GM19452 (cell line): ENCODE measurements around the gene TAAR9.
"Not testable (repeated sequence)": the region's sequence is repeated elsewhere in the genome, so short reads cannot be mapped to it uniquely, and the experiment has no call there.

ENCODE experiments used
- ATAC-seq: cut with Tn5 transposase; IDR thresholded peaks from one replicate; pipeline ENCODE4 v1.9.1; 2021; ENCODE audit not compliant: unreplicated experiment

Gene TAAR9

GRCh38 chr6:132513831-132514545 is 24.1 kb upstream of the TAAR9 start:
- ATAC-seq = no peak

DNA sequence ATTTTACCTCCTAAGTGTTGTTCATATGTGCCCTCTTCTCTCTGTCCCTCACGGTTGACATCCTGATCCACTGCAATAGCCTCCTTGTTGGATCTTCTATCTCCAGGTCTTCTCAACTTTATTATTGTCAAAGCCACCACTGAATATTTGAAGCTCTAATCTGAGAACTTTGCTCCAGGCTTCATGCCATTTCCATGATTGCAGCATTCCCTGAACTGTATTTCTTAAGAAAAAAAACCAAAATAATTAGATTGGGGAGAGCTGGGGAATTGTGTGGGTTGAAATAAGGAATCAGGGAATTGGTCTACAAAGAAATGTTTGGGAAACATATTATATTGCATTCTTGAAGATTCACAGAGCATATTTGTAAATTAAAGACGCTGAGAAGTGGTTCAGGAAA is 22.7 kb upstream of the TAAR9 start:
- ATAC-seq = no peak

GRCh38 chr6:132520953-132521352 is 17.1 kb upstream of the TAAR9 start:
- no peak for ATAC-seq

- no peak for ATAC-seq
Observed at GRCh38 chr6:132524646-132525045, 13.4 kb upstream of the TAAR9 start.

DNA sequence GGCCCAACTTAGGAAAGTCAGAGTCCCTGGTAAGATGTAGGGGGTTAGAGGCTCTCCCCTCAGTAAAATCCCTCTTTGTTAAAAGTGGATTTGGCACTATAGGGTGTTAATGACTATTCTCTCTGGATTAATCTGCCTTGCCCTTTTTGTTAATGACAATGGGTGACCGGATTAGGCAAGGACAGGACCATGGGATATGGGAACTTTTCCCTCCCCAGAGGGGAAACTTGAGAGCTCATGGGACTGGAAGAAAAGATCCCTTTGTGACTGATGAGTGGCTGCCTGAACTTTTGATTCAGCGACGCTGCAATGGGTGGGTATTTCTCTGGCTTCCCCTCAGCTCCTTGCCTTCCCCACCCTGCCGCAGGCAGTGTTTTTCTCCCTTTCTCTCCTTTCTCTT is 12.2 kb upstream of the TAAR9 start:
- ATAC-seq = no peak

DNA sequence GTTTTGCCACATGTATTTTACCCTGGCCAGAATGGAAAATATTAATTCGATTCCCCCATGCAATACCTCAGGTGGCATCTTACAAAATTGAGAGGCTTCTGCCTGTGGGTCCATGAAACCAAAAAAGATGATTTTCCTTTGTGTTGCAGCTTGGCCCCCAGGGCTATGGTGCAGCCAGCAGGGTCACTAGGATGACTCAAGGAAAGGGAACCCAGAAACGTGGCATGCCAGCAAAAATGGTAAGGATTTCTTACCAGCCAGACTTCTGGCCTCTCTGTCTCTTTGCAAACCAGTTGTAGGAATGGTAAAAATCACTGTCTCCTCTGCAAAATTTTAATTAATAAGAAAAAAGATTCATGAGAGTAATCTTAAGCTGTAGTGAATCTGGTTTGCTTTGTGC is 11.6 kb upstream of the TAAR9 start:
- no peak for ATAC-seq

DNA sequence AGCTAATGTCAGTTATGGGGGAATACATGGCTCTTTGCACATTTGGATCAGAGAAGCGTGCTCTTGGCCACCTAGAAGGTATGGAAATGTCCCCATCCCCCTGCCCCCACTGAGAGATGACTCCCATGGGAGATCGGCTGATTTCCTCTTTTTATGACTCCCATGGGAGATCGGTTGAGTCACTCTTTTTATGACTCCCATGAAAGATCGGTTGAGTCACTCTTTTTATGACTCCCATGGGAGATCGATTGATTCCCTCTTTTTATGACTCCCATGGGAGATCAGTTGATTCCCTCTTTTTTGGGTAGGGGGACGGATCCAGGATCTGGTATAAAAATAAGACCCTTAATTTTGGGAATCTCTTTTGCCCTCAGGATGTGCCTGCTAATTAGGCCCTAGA is 10.3 kb upstream of the TAAR9 start:
- no peak for ATAC-seq

DNA sequence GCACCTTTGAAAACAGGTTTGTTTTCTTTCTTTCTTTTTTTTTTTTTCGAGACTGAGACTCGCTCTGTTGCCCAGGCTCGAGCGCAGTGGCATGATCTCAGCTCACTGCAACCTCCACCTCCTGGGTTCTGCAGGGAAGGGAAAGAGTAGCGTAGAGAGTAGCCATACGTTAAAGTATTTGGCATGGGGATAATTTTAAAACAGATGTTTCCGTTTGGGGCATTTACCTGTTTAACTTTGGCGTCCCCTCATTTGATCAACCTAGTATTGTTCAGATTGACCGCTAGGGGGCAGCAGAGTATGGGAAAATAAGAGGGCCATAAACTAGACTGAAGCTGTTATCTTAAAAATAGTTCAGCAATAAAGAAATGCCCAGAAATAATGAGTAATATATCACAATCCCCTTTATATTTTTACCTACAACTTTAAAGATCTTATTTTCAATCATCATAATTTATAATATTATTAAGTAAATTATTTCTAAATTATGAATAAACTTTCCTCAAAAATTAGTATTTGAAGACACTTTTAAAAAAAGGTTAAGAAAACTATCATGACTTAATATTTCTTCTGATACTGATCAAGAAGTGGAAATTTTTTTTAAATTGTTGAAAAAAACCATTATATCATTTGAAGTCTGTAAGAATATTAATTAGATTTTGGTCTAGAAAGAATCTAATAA is 7.6 kb upstream of the TAAR9 start:
- ATAC-seq = peak; percentile 92

DNA sequence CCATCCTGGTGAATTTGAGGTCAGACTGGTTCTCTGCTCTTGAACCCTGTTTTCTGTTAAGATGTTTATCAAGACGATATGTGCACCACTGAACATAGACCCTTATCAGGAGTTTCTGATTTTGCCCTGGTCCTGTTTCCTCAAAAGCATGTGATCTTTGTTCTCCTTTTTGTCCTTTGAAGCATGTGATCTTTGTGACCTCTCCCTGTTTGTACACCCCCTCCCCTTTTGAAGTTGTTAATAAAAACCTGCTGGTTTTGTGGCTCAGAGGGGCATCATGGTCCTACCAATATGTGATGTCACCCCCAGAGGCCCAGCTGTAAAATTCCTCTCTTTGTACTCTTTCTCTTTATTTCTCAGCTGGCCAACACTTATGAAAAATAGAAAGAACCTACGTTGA is 3.5 kb upstream of the TAAR9 start:
- ATAC-seq = not testable (repeated sequence)

GRCh38 chr6:132537145-132537544 is 932 bp upstream of the TAAR9 start:
- no peak for ATAC-seq

- no peak for ATAC-seq
Observed at GRCh38 chr6:132544826-132545225, 6.7 kb downstream of the TAAR9 start.

DNA sequence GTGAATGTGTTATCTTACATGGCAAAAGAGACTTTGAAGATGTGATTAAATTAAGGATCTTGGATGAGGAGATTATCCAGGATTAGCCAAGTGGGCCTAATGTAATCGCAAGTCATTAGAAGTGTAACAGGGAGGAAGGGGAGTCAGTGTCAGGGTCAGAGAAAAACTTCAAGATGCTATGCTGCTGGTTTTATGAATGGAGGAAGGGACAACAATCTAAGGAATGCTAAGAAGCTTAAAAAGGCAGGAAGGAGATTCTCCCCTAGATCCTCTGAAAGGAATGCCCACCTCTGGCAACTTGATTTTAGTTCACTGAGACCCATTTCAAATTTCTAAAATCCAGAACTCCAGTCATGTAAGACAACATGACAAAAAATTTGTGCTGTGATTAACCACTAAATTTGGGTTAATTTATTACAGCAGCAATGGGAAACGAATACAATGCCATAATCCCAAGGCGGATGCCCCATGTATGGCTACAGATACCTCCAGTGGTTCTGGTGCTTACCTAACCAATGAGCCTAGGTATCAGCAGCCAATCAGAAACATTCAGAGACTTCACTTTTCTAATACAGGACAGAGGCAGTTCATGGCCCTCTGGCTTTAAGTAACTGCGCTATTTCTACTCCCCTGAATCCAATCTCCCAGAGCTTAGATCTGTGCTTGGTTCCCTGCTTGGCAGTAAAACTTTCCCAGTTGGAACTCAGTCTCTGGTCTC is 10.8 kb downstream of the TAAR9 start:
- no peak for ATAC-seq

- no peak for ATAC-seq
Observed at GRCh38 chr6:132551214-132551613, 13.1 kb downstream of the TAAR9 start.

DNA sequence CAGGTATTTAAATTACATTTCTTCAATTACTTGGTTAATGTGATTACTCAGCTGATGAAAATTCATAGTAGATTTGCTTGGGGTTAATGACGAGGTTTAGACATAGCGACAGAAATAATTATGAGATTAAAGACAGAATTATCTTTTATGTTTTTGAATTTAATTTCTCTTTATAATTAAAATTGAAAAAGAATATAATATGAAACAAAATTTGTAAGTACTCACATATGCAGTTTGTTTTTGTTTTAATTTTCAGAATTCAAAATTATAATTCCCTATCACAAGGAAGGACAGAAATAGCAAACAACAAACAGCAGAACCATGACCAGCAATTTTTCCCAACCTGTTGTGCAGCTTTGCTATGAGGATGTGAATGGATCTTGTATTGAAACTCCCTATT is 14.3 kb downstream of the TAAR9 start, which contains the start of gene TAAR8:
Gene TAAR8 (plus strand): TSS at position 301 of the 400 bp plus-strand sequence. CDS start 21 bp downstream, at position 322.
- no peak for ATAC-seq

DNA sequence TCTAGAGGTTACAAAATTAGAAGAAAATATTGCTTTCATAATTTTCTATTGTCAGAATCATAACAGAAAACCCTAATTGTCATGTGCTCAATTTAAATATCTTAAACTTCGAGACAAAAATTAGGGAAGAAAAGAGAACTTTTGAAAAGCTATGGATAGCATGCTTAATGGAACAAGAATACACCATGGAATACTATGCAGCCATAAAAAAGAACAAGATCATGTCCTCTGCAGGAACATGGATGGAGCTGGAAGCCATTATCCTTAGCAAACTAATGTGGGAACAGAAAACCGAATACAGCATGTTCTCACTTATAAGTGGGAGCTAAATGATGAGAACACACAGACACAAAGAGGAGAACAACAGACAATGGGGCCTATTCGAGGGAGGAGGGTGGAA is 22.0 kb downstream of the TAAR9 start:
- not testable (repeated sequence) for ATAC-seq

DNA sequence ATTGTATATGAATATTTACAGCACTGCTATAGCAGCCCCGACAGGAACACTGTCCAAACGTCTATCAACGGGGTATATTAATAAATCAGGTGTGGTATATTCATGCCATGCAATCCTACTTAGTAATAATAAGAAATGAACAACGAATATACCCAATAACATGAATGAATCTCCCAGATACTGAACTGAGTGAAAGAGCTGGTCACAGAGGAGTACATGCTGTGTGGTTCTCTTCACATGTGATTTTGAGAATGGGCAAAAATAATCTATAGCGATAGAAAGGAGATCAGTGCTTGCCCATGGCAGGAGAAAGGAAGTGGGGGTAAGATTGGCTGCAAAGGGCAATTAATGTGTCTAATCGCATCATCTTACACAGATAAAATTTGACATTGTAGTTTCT is 28.3 kb downstream of the TAAR9 start:
- no peak for ATAC-seq

GRCh38 chr6:132567566-132567965 is 29.5 kb downstream of the TAAR9 start:
- no peak for ATAC-seq

DNA sequence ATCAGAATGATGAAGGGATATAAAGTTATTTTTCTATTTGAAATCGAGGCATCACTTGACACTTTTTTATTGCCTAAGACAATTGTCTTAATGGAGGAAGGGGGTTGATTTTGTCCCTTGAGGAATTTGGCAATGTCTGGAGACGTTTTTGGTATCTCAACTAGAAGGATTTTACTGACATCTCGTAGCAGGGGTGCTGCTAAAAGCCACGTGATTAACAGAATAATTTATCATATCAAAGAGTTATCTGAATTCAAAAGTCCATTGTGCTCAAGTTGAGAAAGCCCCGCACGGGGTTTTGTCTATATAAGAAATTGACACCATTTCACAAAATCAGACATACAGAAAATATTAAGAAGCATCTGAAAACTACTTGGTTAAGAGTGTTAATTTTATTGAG is 30.5 kb downstream of the TAAR9 start:
- ATAC-seq = no peak

- ATAC-seq = no peak
Observed at GRCh38 chr6:132569170-132569569, 31.1 kb downstream of the TAAR9 start.

- ATAC-seq = no peak
Observed at GRCh38 chr6:132570221-132570777, 32.2 kb downstream of the TAAR9 start, which contains the start of gene TAAR6. Gene TAAR6 (plus strand): TSS chr6:132570322. CDS start chr6:132570322, 0 bp downstream.

GRCh38 chr6:132571774-132572173 is 33.7 kb downstream of the TAAR9 start:
- no peak for ATAC-seq

DNA sequence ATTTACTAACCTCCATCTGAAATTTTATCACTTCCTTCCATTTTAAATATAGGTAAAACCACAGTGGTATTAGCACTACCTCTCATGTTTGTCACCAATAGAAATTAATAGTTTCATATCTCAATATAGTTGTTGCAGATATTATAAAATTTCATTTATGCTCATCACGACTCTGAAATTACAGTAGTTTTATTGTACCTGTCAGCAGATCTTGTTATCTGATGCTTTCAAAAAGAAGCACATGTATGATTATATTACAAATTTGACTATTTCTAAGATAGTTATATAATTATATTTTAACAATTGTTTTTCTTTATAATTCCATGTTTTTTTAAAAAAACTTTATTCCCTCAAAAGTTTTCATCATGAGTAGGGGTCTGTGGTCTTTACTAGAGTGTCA is 46.6 kb downstream of the TAAR9 start:
- no peak for ATAC-seq
